ENCODE data around the gene DSG2. TPM values are rescaled to one million over a fixed set of nuclear protein-coding genes. Genes with fewer than 3 reads are reported as not detected.

Gene DSG2
- total RNA-seq, 5 donors from 2014 or later (not counting 1 experiment from before 2014, with no cell fraction given), result 0.07 to 0.83 (median 0.53) TPM

- ATAC-seq (replicated peaks in 1 of 4), result no peak
- CTCF ChIA-PET, result interaction anchor here in 1 of 2 donors (0.6 kb wide), 1 partner anchor 419 kb away, joined by 3 read pairs; no protein-coding TSS in a partner anchor
Measured at GRCh38 chr18:31566576-31567306, 68.8 kb downstream of the DSG2 start.

DNA sequence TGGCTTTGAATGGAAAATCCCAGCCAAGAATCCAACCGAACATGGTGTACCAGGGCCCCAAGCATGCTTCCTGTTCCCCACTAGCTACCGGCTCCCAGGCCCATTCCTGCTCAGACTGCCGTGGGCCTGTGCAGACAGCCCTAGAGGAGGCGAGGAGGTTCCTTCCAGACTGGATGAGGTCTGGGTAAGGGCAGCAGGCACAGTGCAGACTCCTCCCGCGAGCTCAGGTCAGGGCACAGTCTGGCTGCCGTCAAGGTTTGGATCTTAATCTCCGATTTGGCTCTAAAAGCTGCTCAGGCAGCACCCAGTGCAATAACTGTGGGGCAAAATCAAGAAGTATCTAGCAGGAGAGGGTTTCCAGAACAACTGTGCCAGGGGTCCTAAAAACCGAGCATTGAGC, 74.4 kb downstream of the DSG2 start:
- H3K4me1 Mint-ChIP-seq, result no peaks in the 10 kb centered on the region
- H3K9me3 Mint-ChIP-seq, result no peaks in the 10 kb centered on the region
- no peaks in the 10 kb centered on the region for H3K27me3 ChIP-seq (replicated peaks in 1 of 2; ENCODE audit: control insufficient read depth in 2 of 2, extremely low read depth in 1 of 2, insufficient read depth in 2 of 2, low read length in 1 of 2)
- H3K9me3 ChIP-seq, result no peaks in the 10 kb centered on the region
- no peak overlapping the region for H3K4me3 ChIP-seq (ENCODE audit: control insufficient read depth in 1 of 2, extremely low read depth in 1 of 2, low read length in 1 of 2)
- H3K4me1 ChIP-seq (ENCODE audit: control insufficient read depth in 1 of 2, extremely low read depth in 1 of 2, insufficient read depth in 2 of 2, low read length in 2 of 2), result no peaks in the 10 kb centered on the region
- no peak overlapping the region for H3K27ac Mint-ChIP-seq
- no peaks in the 10 kb centered on the region for H3K36me3 ChIP-seq (ENCODE audit: control insufficient read depth in 2 of 2, extremely low read depth in 1 of 2, insufficient read depth in 1 of 2, low read length in 1 of 2)
- H3K4me3 Mint-ChIP-seq, result no peak overlapping the region
- ChIA-PET POLR2A (no interaction called here), CTCF (no interaction called here)
- ATAC-seq (replicated peaks in 1 of 4), result no peak
- H3K27ac ChIP-seq (ENCODE audit: low read length), result no peak overlapping the region
- WGBS (ENCODE audit: insufficient coverage), result 81% methylated on average over 7 of the region's 9 CpGs
- DNase-seq, result no peak
- no peaks in the 10 kb centered on the region for H3K27me3 Mint-ChIP-seq
- H3K36me3 Mint-ChIP-seq, result no peaks in the 10 kb centered on the region

More at GRCh38 chr18:31566576-31567306, 68.8 kb downstream of the DSG2 start:
- no peak overlapping the region for H3K4me3 Mint-ChIP-seq
- no peak for DNase-seq
- H3K27me3 Mint-ChIP-seq, result peaks cover 1 to 5% of the 10 kb centered on the region in 2 donors
- Histone ChIP-seq H3K9me3 (no peaks in the 10 kb centered on the region), H3K27ac (ENCODE audit: low read length) (no peak overlapping the region), H3K4me1 (ENCODE audit: control insufficient read depth in 1 of 2, extremely low read depth in 1 of 2, insufficient read depth in 2 of 2, low read length in 2 of 2) (no peaks in the 10 kb centered on the region), H3K36me3 (ENCODE audit: control insufficient read depth in 2 of 2, extremely low read depth in 1 of 2, insufficient read depth in 1 of 2, low read length in 1 of 2) (no peaks in the 10 kb centered on the region), H3K4me3 (ENCODE audit: control insufficient read depth in 1 of 2, extremely low read depth in 1 of 2, low read length in 1 of 2) (no peak overlapping the region), H3K27me3 (replicated peaks in 1 of 2; ENCODE audit: control insufficient read depth in 2 of 2, extremely low read depth in 1 of 2, insufficient read depth in 2 of 2, low read length in 1 of 2) (no peaks in the 10 kb centered on the region)
- no peaks in the 10 kb centered on the region for H3K9me3 Mint-ChIP-seq
- WGBS (ENCODE audit: insufficient coverage), result 47% methylated on average over 2 of the region's 4 CpGs
- H3K36me3 Mint-ChIP-seq, result no peaks in the 10 kb centered on the region
- POLR2A ChIA-PET, result no interaction called here
- H3K4me1 Mint-ChIP-seq, result no peaks in the 10 kb centered on the region
- no peak overlapping the region for H3K27ac Mint-ChIP-seq

DNA sequence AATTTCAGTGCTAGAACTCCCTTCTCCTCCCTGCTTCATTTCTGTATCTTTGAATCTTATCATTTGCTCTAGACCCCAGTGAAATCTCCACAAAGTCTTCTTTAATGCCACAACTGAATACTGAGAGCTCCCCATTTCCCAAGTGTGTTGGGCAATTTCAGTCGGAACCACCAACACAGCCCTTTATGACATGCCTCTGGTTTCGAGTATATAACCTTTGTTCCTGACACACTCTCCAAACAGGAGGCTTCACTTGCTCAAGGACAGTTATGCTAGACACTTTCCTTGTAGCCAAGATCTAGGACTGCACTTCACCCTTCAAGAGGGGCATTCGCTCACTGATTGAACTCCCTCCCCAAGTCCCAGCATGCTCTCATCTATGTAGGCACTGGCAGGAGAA, 75.1 kb downstream of the DSG2 start:
- no peaks in the 10 kb centered on the region for H3K36me3 Mint-ChIP-seq
- CTCF ChIA-PET, result no interaction called here

DNA sequence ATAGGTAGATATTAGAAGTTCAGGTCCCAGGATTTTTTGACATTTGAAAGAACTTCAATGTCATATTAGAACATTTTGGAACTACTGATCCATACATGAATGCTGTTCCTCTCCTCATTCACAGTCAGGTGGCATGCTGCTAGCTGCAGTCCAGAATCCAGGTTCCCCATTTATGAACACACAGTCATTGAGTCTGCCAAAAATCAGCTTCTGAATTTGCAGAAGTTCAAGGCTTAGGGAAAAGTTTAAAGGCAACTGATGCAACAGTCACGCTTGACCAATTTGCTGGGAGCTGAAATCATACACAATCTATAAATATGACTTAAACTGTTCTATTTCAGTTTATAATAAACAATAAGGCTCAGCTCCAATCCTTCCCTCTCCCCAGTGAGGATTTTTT, 76.4 kb downstream of the DSG2 start:
- CTCF ChIA-PET, result interaction anchor here in 1 of 2 donors (0.7 kb wide), 1 partner anchor 28 kb away, joined by 4 read pairs; no protein-coding TSS in a partner anchor
- ATAC-seq (replicated peaks in 1 of 4) (no peak), DNase-seq (no peak)
- Mint-ChIP-seq H3K4me3 (no peak overlapping the region), H3K9me3 (no peaks in the 10 kb centered on the region), H3K4me1 (no peaks in the 10 kb centered on the region), H3K36me3 (no peaks in the 10 kb centered on the region), H3K27ac (no peak overlapping the region), H3K27me3 (no peaks in the 10 kb centered on the region)
- no peak overlapping the region for H3K27ac ChIP-seq (ENCODE audit: low read length)
- H3K9me3 ChIP-seq, result no peaks in the 10 kb centered on the region
- H3K36me3 ChIP-seq (ENCODE audit: control insufficient read depth in 2 of 2, extremely low read depth in 1 of 2, insufficient read depth in 1 of 2, low read length in 1 of 2), result no peaks in the 10 kb centered on the region
- POLR2A ChIA-PET, result no interaction called here
- H3K4me3 ChIP-seq (ENCODE audit: control insufficient read depth in 1 of 2, extremely low read depth in 1 of 2, low read length in 1 of 2), result no peak overlapping the region
- no peaks in the 10 kb centered on the region for H3K27me3 ChIP-seq (replicated peaks in 1 of 2; ENCODE audit: control insufficient read depth in 2 of 2, extremely low read depth in 1 of 2, insufficient read depth in 2 of 2, low read length in 1 of 2)
- no peaks in the 10 kb centered on the region for H3K4me1 ChIP-seq (ENCODE audit: control insufficient read depth in 1 of 2, extremely low read depth in 1 of 2, insufficient read depth in 2 of 2, low read length in 2 of 2)
- WGBS (ENCODE audit: insufficient coverage), result no CpG with 5 or more reads among the region's 1 CpG

More for the DNA sequence above, 75.1 kb downstream of the DSG2 start:
- Mint-ChIP-seq H3K4me1 (no peaks in the 10 kb centered on the region), H3K4me3 (no peak overlapping the region), H3K27ac (no peak overlapping the region), H3K9me3 (no peaks in the 10 kb centered on the region), H3K27me3 (no peaks in the 10 kb centered on the region)
- POLR2A ChIA-PET, result no interaction called here
- Histone ChIP-seq H3K9me3 (no peaks in the 10 kb centered on the region), H3K4me1 (ENCODE audit: control insufficient read depth in 1 of 2, extremely low read depth in 1 of 2, insufficient read depth in 2 of 2, low read length in 2 of 2) (no peaks in the 10 kb centered on the region), H3K27me3 (replicated peaks in 1 of 2; ENCODE audit: control insufficient read depth in 2 of 2, extremely low read depth in 1 of 2, insufficient read depth in 2 of 2, low read length in 1 of 2) (no peaks in the 10 kb centered on the region), H3K4me3 (ENCODE audit: control insufficient read depth in 1 of 2, extremely low read depth in 1 of 2, low read length in 1 of 2) (no peak overlapping the region), H3K27ac (ENCODE audit: low read length) (no peak overlapping the region), H3K36me3 (ENCODE audit: control insufficient read depth in 2 of 2, extremely low read depth in 1 of 2, insufficient read depth in 1 of 2, low read length in 1 of 2) (no peaks in the 10 kb centered on the region)
- no peak for ATAC-seq (replicated peaks in 1 of 4)
- 74% methylated on average over 3 of the region's 3 CpGs for WGBS (ENCODE audit: insufficient coverage)
- no peak for DNase-seq

DNA sequence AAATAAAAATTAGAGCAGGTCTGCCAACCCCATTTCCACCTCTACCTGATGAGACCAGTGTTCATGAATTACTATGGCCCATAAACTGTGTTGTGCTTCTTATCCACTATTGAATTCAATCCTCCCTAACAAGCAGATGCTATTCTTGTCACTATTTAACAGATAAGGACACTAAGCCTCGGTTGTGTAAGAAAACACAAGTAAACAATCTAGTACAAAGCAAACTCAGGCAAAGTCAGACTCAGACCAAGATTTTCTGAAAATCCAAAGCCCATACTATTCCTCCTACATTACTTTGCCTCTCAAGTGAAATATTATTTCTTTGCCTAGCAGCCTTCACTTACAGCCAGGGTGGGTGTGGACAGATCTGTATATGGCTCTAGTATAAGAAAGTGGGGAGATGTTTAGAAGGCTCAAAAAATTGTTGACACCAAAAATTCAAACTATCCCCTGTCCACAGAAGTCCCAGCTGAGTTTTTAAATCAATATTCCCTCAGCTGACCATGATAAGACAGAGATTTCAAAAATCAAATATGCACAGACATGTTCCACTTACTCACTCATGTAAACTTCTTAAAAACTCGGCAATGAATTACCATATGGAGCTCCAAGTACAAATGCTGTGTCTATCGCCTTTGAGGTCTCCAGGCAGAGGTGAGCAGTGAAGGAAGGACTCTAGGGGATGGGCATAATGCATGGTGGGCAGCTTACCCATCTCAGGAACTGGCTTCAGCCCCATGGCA, 77.7 kb downstream of the DSG2 start:
- Mint-ChIP-seq H3K27me3 (no peaks in the 10 kb centered on the region), H3K27ac (no peak overlapping the region), H3K36me3 (no peaks in the 10 kb centered on the region), H3K4me3 (no peak overlapping the region), H3K4me1 (no peaks in the 10 kb centered on the region), H3K9me3 (no peaks in the 10 kb centered on the region)
- no CpG with 5 or more reads among the region's 3 CpGs for WGBS (ENCODE audit: insufficient coverage)
- Histone ChIP-seq H3K36me3 (ENCODE audit: control insufficient read depth in 2 of 2, extremely low read depth in 1 of 2, insufficient read depth in 1 of 2, low read length in 1 of 2) (no peaks in the 10 kb centered on the region), H3K27ac (ENCODE audit: low read length) (no peak overlapping the region), H3K4me1 (ENCODE audit: control insufficient read depth in 1 of 2, extremely low read depth in 1 of 2, insufficient read depth in 2 of 2, low read length in 2 of 2) (no peaks in the 10 kb centered on the region), H3K27me3 (replicated peaks in 1 of 2; ENCODE audit: control insufficient read depth in 2 of 2, extremely low read depth in 1 of 2, insufficient read depth in 2 of 2, low read length in 1 of 2) (no peaks in the 10 kb centered on the region), H3K9me3 (no peaks in the 10 kb centered on the region), H3K4me3 (ENCODE audit: control insufficient read depth in 1 of 2, extremely low read depth in 1 of 2, low read length in 1 of 2) (no peak overlapping the region)
- POLR2A ChIA-PET, result no interaction called here
- no peak for ATAC-seq (replicated peaks in 1 of 4)
- CTCF ChIA-PET, result no interaction called here
- DNase-seq, result no peak

DNA sequence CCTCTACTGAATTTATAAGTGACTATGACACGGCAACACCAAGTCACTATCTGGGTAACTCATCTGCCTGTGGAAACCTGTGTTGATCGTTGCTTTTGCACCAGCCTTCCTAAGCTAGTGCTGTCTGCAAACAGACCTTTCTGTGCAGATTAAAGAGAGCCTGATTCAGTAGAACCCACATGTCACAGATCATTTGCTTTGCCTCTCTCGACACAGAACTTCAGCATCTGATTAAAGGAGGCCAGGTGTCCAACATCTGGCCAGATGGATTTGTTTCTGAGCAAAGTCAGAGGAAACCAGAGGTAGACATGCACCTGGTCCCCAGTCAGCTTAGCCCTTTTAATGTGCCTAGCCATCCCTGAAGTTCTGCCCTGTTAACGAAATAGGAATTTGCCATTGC, 78.7 kb downstream of the DSG2 start:
- Mint-ChIP-seq H3K4me3 (no peak overlapping the region), H3K9me3 (no peaks in the 10 kb centered on the region), H3K27ac (no peak overlapping the region), H3K36me3 (no peaks in the 10 kb centered on the region), H3K4me1 (no peaks in the 10 kb centered on the region), H3K27me3 (no peaks in the 10 kb centered on the region)
- WGBS (ENCODE audit: insufficient coverage), result 27% methylated on average over 4 of the region's 4 CpGs
- Histone ChIP-seq H3K9me3 (no peaks in the 10 kb centered on the region), H3K27ac (ENCODE audit: low read length) (no peak overlapping the region), H3K4me3 (ENCODE audit: control insufficient read depth in 1 of 2, extremely low read depth in 1 of 2, low read length in 1 of 2) (no peak overlapping the region), H3K4me1 (ENCODE audit: control insufficient read depth in 1 of 2, extremely low read depth in 1 of 2, insufficient read depth in 2 of 2, low read length in 2 of 2) (no peaks in the 10 kb centered on the region), H3K27me3 (replicated peaks in 1 of 2; ENCODE audit: control insufficient read depth in 2 of 2, extremely low read depth in 1 of 2, insufficient read depth in 2 of 2, low read length in 1 of 2) (no peaks in the 10 kb centered on the region), H3K36me3 (ENCODE audit: control insufficient read depth in 2 of 2, extremely low read depth in 1 of 2, insufficient read depth in 1 of 2, low read length in 1 of 2) (no peaks in the 10 kb centered on the region)
- no peak for DNase-seq
- no peak for ATAC-seq (replicated peaks in 1 of 4)
- ChIA-PET POLR2A (no interaction called here), CTCF (no interaction called here)
